ENCODE data around the gene CKB.

DNA sequence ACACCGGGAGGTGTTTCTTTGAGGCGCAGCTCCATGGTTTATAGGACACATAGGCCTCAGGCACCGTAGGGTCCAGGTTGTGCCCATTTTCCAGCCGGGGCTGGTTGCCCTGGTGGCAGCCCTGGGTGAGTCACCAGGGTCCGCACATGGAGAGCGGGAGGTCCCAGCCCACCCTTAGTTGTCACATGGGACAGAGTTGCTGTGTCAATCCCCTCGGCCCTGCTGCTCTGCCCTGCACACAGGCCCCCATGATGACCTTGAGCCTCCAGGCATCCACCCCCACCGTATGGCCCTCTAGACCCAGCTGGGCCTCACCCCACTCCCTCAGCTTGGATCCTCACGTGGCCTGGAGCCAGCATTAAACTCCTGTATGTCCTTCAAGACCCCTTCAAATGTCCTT, 14.1 kb upstream of the CKB start:
- TF ChIP-seq GATA2 (IDR thresholded peaks at IDR 0.05; ENCODE audit: low read depth, low read length) (no peak), GATA3 (IDR thresholded peaks at IDR 0.05; ENCODE audit: low read depth, low read length) (no peak)
